ENCODE results near the gene STARD4. TPM values are rescaled to one million over a fixed set of nuclear protein-coding genes. Genes with fewer than 3 reads are reported as not detected.

The STARD4 gene
- total RNA-seq, 1 experiment from 2014 or later, result 31.1 TPM

- Mint-ChIP-seq H3K9me3 (ENCODE audit: unreplicated experiment) (no peaks in the 10 kb centered on the region), H3K4me3 (ENCODE audit: unreplicated experiment) (no peak overlapping the region), H3K36me3 (ENCODE audit: insufficient read depth, unreplicated experiment) (no peaks in the 10 kb centered on the region), H3K27me3 (ENCODE audit: insufficient read depth, unreplicated experiment) (no peaks in the 10 kb centered on the region), H3K4me1 (ENCODE audit: insufficient read depth, unreplicated experiment) (no peaks in the 10 kb centered on the region), H3K27ac (ENCODE audit: low read depth, unreplicated experiment) (no peak overlapping the region)
- ChIA-PET POLR2A (no interaction called here), CTCF (interaction anchor here (0.6 kb wide), 2 partner anchors 13 to 638 kb away, joined by 3 read pairs; no protein-coding TSS in a partner anchor)
- BruUV-seq (replicated peaks), result no TSS peak
- intact Hi-C loops (cut with micrococcal nuclease), result no loop called here
- no peak for DNase-seq (ENCODE audit: unreplicated experiment)
- TF ChIP-seq CTCF (IDR thresholded peaks at IDR 0.05; ENCODE audit: unreplicated experiment), result no peak
Measured at GRCh38 chr5:111537141-111538024, 25.0 kb upstream of the STARD4 start.

GRCh38 chr5:111535879-111536549 is 23.7 kb upstream of the STARD4 start:
- no TSS peak for BruUV-seq (replicated peaks)
- no peak for TF ChIP-seq CTCF (IDR thresholded peaks at IDR 0.05; ENCODE audit: unreplicated experiment)
- no peaks in the 10 kb centered on the region for H3K36me3 Mint-ChIP-seq (ENCODE audit: insufficient read depth, unreplicated experiment)
- H3K4me3 Mint-ChIP-seq (ENCODE audit: unreplicated experiment), result no peak overlapping the region
- CTCF ChIA-PET, result interaction anchor here (0.6 kb wide), 2 partner anchors 42 to 242 kb away, joined by 3 to 4 read pairs; no protein-coding TSS in a partner anchor
- no peaks in the 10 kb centered on the region for H3K9me3 Mint-ChIP-seq (ENCODE audit: unreplicated experiment)
- intact Hi-C loops (cut with micrococcal nuclease), result no loop called here
- DNase-seq (ENCODE audit: unreplicated experiment), result no peak
- POLR2A ChIA-PET, result no interaction called here
- no peaks in the 10 kb centered on the region for H3K27me3 Mint-ChIP-seq (ENCODE audit: insufficient read depth, unreplicated experiment)
- H3K27ac Mint-ChIP-seq (ENCODE audit: low read depth, unreplicated experiment), result no peak overlapping the region
- H3K4me1 Mint-ChIP-seq (ENCODE audit: insufficient read depth, unreplicated experiment), result no peaks in the 10 kb centered on the region

GRCh38 chr5:111532886-111533582 is 20.7 kb upstream of the STARD4 start:
- intact Hi-C loops (cut with micrococcal nuclease), result no loop called here
- no peak for TF ChIP-seq CTCF (IDR thresholded peaks at IDR 0.05; ENCODE audit: unreplicated experiment)
- DNase-seq (ENCODE audit: unreplicated experiment), result no peak
- Mint-ChIP-seq H3K27me3 (ENCODE audit: insufficient read depth, unreplicated experiment) (no peaks in the 10 kb centered on the region), H3K27ac (ENCODE audit: low read depth, unreplicated experiment) (no peak overlapping the region), H3K9me3 (ENCODE audit: unreplicated experiment) (no peaks in the 10 kb centered on the region), H3K36me3 (ENCODE audit: insufficient read depth, unreplicated experiment) (no peaks in the 10 kb centered on the region), H3K4me3 (ENCODE audit: unreplicated experiment) (no peak overlapping the region), H3K4me1 (ENCODE audit: insufficient read depth, unreplicated experiment) (peaks cover 8% of the 10 kb centered on the region)
- BruUV-seq (replicated peaks), result no TSS peak
- ChIA-PET CTCF (interaction anchor here (0.9 to 3.6 kb wide), 4 partner anchors 10 to 614 kb away, joined by 3 to 37 read pairs (median 10); no protein-coding TSS in a partner anchor), POLR2A (interaction anchor here (0.7 to 1.7 kb wide), 4 partner anchors 18 to 614 kb away, joined by 3 to 4 read pairs (median 4); no protein-coding TSS in a partner anchor)

Measured in MCF 10A (cell line).